IMR-90 (cell line): ENCODE results near the gene AHNAK. TPM values are rescaled to one million over a fixed set of nuclear protein-coding genes. Genes with fewer than 3 reads are reported as not detected.

Source experiments
- ATAC-seq: fragments of 200-7000 bp; cut with Tn5 transposase; 2 replicates; pipeline ENCODE4 v1.9.1; 2020; ENCODE audit warnings: low read depth, mild to moderate bottlenecking, moderate library complexity
- BruUV-seq: library from RNA; stranded (reverse); fragments of 400-500 nt; replicated peaks from 2 replicates; lab custom pipeline; 2021; lab: Mats Ljungman, UMichigan
- CTCF ChIA-PET: fragments of 300-600 bp; formaldehyde crosslinking; extraction: SDS; loops from one replicate; lab custom pipeline; 2021; ENCODE audit warnings: antibody characterized with exemption; lab: Yijun Ruan, JAX
- POLR2A ChIA-PET: fragments of 300-600 bp; sonication (Branson Sonifier 250); formaldehyde crosslinking; loops from one replicate; lab custom pipeline; 2022; ENCODE audit warnings: antibody characterized with exemption; ENCODE audit not compliant: unreplicated experiment; lab: Charles Lee
- DNase-seq: peaks from one replicate; pipeline ENCODE4 v3.0.0; 2013
- H2AFZ ChIP-seq: replicated peaks from 2 replicates; pipeline ENCODE3; 2013; ENCODE audit warnings: low read length, mild to moderate bottlenecking; ENCODE audit not compliant: poor library complexity
- H2AK5ac ChIP-seq: 2 replicates; pipeline ENCODE4 v1.6.1; 2013; ENCODE audit warnings: low read depth, low read length, inconsistent platforms
- H2AK9ac ChIP-seq: replicated peaks from 2 replicates; pipeline ENCODE3; 2013; ENCODE audit warnings: mild to moderate bottlenecking, low read depth, low read length, moderate library complexity; ENCODE audit not compliant: poor library complexity
- H2BK120ac ChIP-seq: 2 replicates; pipeline ENCODE4 v1.6.1; 2013; ENCODE audit warnings: low read depth, low read length, inconsistent platforms
- H2BK15ac ChIP-seq: 3 replicates; pipeline ENCODE4 v1.6.1; 2013; ENCODE audit warnings: low read depth, low read length, inconsistent platforms
- H2BK20ac ChIP-seq: 2 replicates; pipeline ENCODE4 v1.6.1; 2013; ENCODE audit warnings: low read depth, mild to moderate bottlenecking, inconsistent platforms, low read length, moderate library complexity
- H2BK5ac ChIP-seq: 2 replicates; pipeline ENCODE4 v1.6.1; 2013; ENCODE audit warnings: mild to moderate bottlenecking, low read depth, low read length, inconsistent platforms; ENCODE audit not compliant: poor library complexity, severe bottlenecking
- H3K14ac ChIP-seq: replicated peaks from 2 replicates; pipeline ENCODE4 v1.6.1; 2013; ENCODE audit warnings: low read depth, low read length, inconsistent platforms
- H3K18ac ChIP-seq: 2 replicates; pipeline ENCODE4 v1.6.1; 2013; ENCODE audit warnings: low read depth, low read length, control low read depth
- H3K23ac ChIP-seq: 2 replicates; pipeline ENCODE4 v1.6.1; 2013; ENCODE audit warnings: low read depth, low read length, inconsistent platforms
- H3K27ac ChIP-seq: 2 replicates; pipeline ENCODE4 v1.5.1; 2013; ENCODE audit warnings: mild to moderate bottlenecking, control low read depth, low read length; ENCODE audit not compliant: insufficient read depth
- H3K27me3 ChIP-seq: 2 replicates; pipeline ENCODE4 v1.6.1; 2013; ENCODE audit warnings: low read length; ENCODE audit not compliant: control insufficient read depth, insufficient read depth
- H3K36me3 ChIP-seq: 2 replicates; pipeline ENCODE4 v1.6.1; 2013; ENCODE audit warnings: low read length, mixed read lengths; ENCODE audit not compliant: control insufficient read depth, insufficient read depth
- H3K4ac ChIP-seq: 2 replicates; pipeline ENCODE4 v1.6.1; 2013; ENCODE audit warnings: low read depth, low read length, inconsistent platforms
- H3K4me1 ChIP-seq: 2 replicates; pipeline ENCODE4 v1.6.1; 2013; ENCODE audit warnings: low read length, mixed read lengths; ENCODE audit not compliant: control insufficient read depth, insufficient read depth
- H3K4me2 ChIP-seq: 2 replicates; pipeline ENCODE4 v1.6.1; 2013; ENCODE audit warnings: low read depth, mild to moderate bottlenecking, control low read depth, low read length, moderate library complexity
- H3K4me3 ChIP-seq: 2 replicates; pipeline ENCODE4 v1.5.1; 2013; ENCODE audit warnings: low read depth, mild to moderate bottlenecking, control low read depth, low read length, moderate library complexity; ENCODE audit not compliant: insufficient read depth
- H3K56ac ChIP-seq: 2 replicates; pipeline ENCODE4 v1.6.1; 2013; ENCODE audit warnings: low read length, inconsistent platforms; ENCODE audit not compliant: insufficient read depth; ENCODE audit errors: extremely low read depth
- H3K79me1 ChIP-seq, 2 experiments: 2 replicates each; pipeline ENCODE4 v1.6.1; 2013; ENCODE audit warnings: low read length in 2 of 2, inconsistent platforms in 1 of 2, low read depth in 1 of 2
- H3K9ac ChIP-seq: 2 replicates; pipeline ENCODE4 v1.6.1; 2013; ENCODE audit warnings: low read depth, low read length, control low read depth
- H3K9me1 ChIP-seq: 2 replicates; pipeline ENCODE4 v1.6.1; 2013; ENCODE audit warnings: low read length, inconsistent platforms; ENCODE audit not compliant: insufficient read depth
- H3K9me3 ChIP-seq: 2 replicates; pipeline ENCODE4 v1.6.1; 2013; ENCODE audit warnings: low read length; ENCODE audit not compliant: control insufficient read depth, insufficient read depth
- H4K20me1 ChIP-seq: 2 replicates; pipeline ENCODE4 v1.6.1; 2013; ENCODE audit warnings: low read length, inconsistent platforms; ENCODE audit not compliant: insufficient read depth
- H4K5ac ChIP-seq: 2 replicates; pipeline ENCODE4 v1.6.1; 2013; ENCODE audit warnings: mild to moderate bottlenecking, low read depth, low read length, control low read depth
- H4K8ac ChIP-seq, 2 experiments: 2 replicates each; pipeline ENCODE4 v1.6.1; 2013; ENCODE audit warnings: low read depth in 2 of 2, low read length in 2 of 2, control low read depth in 1 of 2, inconsistent platforms in 1 of 2
- H4K91ac ChIP-seq: 2 replicates; pipeline ENCODE4 v1.6.1; 2013; ENCODE audit warnings: low read depth, low read length, inconsistent platforms; ENCODE audit not compliant: insufficient read depth
- CHD1 ChIP-seq: IDR thresholded peaks from 2 replicates; pipeline ENCODE4 v1.6.1; 2012; ENCODE audit warnings: low read depth, low read length, improper control_type of control experiment
- FOS ChIP-seq: fragments of 150-350 bp; IDR thresholded peaks from 2 replicates; pipeline ENCODE4 v1.6.1; 2016; ENCODE audit warnings: low read depth, low read length
- MAZ ChIP-seq: IDR thresholded peaks from 2 replicates; pipeline ENCODE4 v1.6.1; 2012; ENCODE audit warnings: low read depth, mild to moderate bottlenecking, low read length, improper control_type of control experiment, moderate library complexity, borderline replicate concordance
- MXI1 ChIP-seq: IDR thresholded peaks from 2 replicates; pipeline ENCODE4 v1.6.1; 2012; ENCODE audit warnings: low read depth, mild to moderate bottlenecking, low read length, moderate library complexity, borderline replicate concordance
- NFE2L2 ChIP-seq: fragments of 150-350 bp; IDR thresholded peaks from 2 replicates; pipeline ENCODE4 v1.6.1; 2016; ENCODE audit warnings: low read depth, mild to moderate bottlenecking, low read length
- POLR2A ChIP-seq: IDR thresholded peaks from 2 replicates; pipeline ENCODE4 v1.6.1; 2012; ENCODE audit warnings: mild to moderate bottlenecking, low read depth, low read length
- SMC3 ChIP-seq: fragments of 150-350 bp; IDR thresholded peaks from 2 replicates; pipeline ENCODE4 v1.6.1; 2016; ENCODE audit warnings: low read depth, mild to moderate bottlenecking, antibody characterized with exemption, low read length, moderate library complexity
- WGBS, 2 experiments: methylation state at CpG; one replicate each; pipeline versions ENCODE4 v1.1.5 to v1.1.7; 2013; ENCODE audit warnings: missing lambda C conversion rate in 2 of 2; ENCODE audit not compliant: insufficient read length in 1 of 2; ENCODE audit errors: extremely low coverage in 2 of 2; 5-methylcytosine and 5-hydroxymethylcytosine counted together
- dilution Hi-C: fragments of 300-500 bp; cut with HindIII; formaldehyde crosslinking; loops from one replicate; pipeline ENCODE4 v1.14.3; 2018; ENCODE audit warnings: low sequenced_read_pairs; ENCODE audit not compliant: unreplicated experiment
- in situ Hi-C: fragments of 300-500 bp; cut with MboI; formaldehyde crosslinking; loops from 3 replicates; pipeline ENCODE4 v1.14.3; 2019; ENCODE audit warnings: low sequenced_read_pairs, inconsistent platforms, mixed read lengths
- intact Hi-C: fragments of 100-400 bp; cut with micrococcal nuclease; formaldehyde crosslinking; loops from 2 replicates; pipeline ENCODE4 v1.10.0; 2022
- polyA plus RNA-seq, 3 experiments: library from polyadenylated mRNA; depleted of rRNA; stranded (reverse); fragments of >200 nt; gene quantifications; 2 replicates each; pipeline ENCODE4 v1.2.3, GENCODE V29; 2012; ENCODE audit warnings: low replicate concordance in 1 of 3
- total RNA-seq: library from RNA; depleted of rRNA; stranded (reverse); fragments of >200 nt; gene quantifications from 2 replicates; pipeline ENCODE4 v1.2.3, GENCODE V29; 2012

Gene AHNAK
- total and polyA plus RNA-seq, 2 of the 4 experiments (the other 2 are of a cell fraction): 95.1 to 695 TPM

DNA sequence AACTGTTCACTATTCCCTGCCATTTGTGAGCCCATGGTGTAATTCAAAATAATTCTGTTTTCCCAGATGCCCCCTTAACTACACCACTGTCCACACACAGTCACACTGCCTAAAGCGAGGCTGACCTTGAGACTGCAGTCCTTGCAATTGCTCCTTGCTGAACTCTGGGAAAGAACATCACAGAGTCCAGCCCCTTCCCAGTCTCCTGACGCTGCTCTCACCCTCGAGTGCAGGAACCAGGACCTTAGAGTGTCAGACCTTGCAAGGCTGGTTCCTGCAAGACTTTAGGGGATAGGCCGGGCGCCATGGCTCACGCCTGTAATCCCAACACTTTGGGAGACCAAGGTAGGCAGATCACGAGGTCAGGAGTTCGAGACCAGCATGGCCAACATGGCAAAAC lies 33.6 kb downstream of the AHNAK start:
- no CpG with 5 or more reads among the region's 8 CpGs for WGBS, 2 experiments

More for the DNA sequence above, 33.6 kb downstream of the AHNAK start:
- Histone ChIP-seq H2BK20ac (no peak overlapping the region), H3K4ac (no peak overlapping the region), H3K4me2 (no peak overlapping the region), H2AK9ac (peak overlapping the region; percentile 44), H3K9ac (no peak overlapping the region), H4K8ac (no peak overlapping the region), H2AFZ (no peak overlapping the region), H3K79me1 (peaks cover 31 to 66% of the 10 kb centered on the region in 2 experiments), H3K18ac (no peak overlapping the region), H2AK5ac (no peak overlapping the region), H4K91ac (no peak overlapping the region), H3K56ac (no peak overlapping the region), H2BK120ac (no peak overlapping the region), H2BK5ac (no peak overlapping the region), H3K9me1 (peaks cover 28% of the 10 kb centered on the region), H3K9me3 (no peaks in the 10 kb centered on the region), H3K4me3 (no peak overlapping the region), H3K23ac (no peak overlapping the region), H3K27me3 (no peaks in the 10 kb centered on the region), H3K36me3 (peaks cover 32% of the 10 kb centered on the region), H3K4me1 (peaks cover 4% of the 10 kb centered on the region), H3K27ac (no peak overlapping the region), H3K14ac (no peak overlapping the region), H2BK15ac (no peak overlapping the region), H4K5ac (no peak overlapping the region), H4K20me1 (peaks cover 53% of the 10 kb centered on the region)
- ATAC-seq: no peak
- no TSS peak for BruUV-seq
- in situ Hi-C loops (no loop called here), intact Hi-C loops (no loop called here), dilution Hi-C loops (no loop called here)
- CTCF ChIA-PET: no interaction called here
- no peak for DNase-seq
- POLR2A ChIA-PET: no interaction called here
- TF ChIP-seq MXI1 (no peak), SMC3 (no peak), CHD1 (no peak), POLR2A (no peak), FOS (no peak), NFE2L2 (no peak), MAZ (no peak)
